ENCODE results near the gene MYH11.
"Not testable (repeated sequence)": the region's sequence is repeated elsewhere in the genome, so short reads cannot be mapped to it uniquely, and the experiment has no call there.

Gene MYH11

DNA sequence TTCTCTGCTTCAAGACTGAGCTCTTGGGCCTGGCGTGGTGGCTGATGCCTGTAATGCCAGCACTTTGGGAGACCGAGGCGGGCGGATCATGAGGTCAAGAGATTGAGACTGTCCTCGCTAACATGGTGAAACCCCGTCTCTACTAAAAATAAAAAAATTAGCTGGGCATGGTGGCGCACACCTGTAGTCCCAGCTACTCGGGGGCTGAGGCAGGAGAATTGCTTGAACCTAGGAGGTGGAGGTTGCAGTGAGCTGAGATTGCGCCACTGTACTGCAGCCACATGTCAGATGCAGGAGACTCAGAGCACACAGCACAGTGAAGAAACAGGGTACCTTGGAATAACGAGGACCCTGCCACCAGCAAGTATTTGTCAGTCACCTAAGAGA, 184.7 kb downstream of the MYH11 start:
- not testable (repeated sequence) for DNase-seq (ENCODE audit: low read depth in 2 of 2)

DNA sequence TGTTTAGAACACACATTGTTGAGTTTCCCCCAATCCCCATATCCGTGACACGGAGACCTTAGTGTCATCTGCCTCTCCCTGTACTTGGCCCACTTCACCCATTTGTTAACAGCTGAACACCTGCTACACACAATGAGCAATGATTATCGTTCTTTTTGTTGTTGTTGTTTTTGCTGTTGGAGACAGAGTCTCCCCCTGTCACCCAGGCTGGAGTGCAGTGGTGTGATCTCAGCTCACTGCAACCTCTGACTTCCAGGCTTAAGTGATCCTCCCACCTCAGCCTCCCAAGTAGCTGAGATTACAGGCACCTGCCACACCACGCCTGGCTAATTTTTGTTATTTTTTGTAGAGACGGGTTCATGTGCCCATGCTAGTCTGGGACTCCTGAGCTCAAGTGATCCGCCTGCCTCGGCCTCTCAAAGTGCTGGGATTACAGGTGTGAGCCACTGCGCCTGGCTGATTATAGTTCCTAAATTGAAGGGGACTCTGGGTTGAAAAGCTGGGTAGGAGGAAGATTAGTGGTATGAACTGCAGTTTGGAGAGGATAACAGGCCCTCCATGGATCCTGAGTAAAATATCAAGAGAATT, 185.2 kb downstream of the MYH11 start:
- no peak for DNase-seq (ENCODE audit: low read depth in 2 of 2)

DNA sequence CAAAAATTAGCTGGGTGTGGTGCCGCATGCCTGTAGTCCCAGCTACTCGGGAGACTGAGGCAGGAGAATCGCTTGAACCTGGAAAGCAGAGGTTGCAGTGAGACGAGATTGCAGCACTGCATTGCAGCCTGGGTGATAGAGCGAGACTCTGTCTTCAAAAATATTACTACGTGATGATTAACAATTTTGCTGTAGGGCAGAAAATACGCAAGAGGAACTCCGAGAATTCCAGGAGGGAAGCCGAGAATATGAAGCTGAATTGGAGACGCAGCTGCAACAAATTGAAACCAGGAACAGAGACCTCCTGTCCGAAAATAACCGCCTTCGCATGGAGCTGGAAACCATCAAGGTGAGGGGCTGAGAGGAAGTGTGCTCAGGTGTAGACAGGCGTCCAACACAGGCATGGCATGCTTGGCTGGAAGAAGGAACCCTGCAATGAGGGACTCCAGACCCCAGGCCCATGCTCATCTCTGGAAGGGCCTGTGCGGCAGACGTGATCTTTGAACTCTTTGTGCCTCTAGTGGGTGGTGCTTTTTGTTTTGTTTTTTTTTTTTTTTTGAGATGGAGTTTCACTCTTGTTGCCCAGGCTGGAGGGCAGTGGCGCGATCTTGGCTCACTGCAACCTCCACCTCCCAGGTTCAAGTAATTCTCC, 189.6 kb downstream of the MYH11 start:
- no peak for DNase-seq (ENCODE audit: low read depth in 2 of 2)

DNA sequence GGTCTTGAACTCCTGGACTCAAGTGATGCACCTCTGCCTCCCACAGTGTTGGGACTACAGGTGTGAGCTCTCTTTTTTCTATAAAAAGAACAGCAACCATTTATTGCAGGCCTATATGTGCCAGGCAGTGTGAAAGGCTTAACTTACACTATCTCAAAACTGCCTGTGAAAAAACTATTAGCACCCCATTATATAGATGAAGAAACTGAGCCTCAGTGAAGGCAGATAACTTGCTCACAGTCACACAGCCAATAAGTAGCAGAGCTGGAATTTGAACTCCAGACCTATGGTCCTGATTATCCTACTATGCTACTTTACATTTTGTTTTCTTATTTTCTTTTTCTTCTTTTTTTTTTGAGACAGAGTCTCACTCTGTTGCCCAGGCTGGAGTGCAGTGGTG, 191.7 kb downstream of the MYH11 start:
- no peak for DNase-seq (ENCODE audit: low read depth in 2 of 2)

DNA sequence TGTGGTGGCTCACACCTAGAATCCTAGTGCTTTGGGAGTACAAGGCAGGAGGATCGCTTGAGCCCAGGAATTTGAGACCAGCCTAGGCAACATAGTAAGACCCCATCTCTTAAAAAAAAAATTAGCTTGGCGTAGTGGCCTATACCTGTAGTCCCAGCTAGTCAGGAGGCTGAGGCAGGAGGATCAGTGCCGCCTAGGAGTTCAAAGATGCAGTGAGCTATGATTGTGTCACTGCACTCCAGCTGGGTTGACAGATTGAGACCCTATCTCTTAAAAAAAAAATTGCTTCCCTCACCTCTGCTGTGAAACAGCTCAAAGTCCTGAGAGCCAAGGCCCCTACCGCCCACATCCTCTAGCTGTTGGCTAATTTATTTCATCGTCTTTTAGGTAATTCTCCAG, 196.6 kb downstream of the MYH11 start:
- DNase-seq (ENCODE audit: low read depth in 2 of 2), result no peak

DNA sequence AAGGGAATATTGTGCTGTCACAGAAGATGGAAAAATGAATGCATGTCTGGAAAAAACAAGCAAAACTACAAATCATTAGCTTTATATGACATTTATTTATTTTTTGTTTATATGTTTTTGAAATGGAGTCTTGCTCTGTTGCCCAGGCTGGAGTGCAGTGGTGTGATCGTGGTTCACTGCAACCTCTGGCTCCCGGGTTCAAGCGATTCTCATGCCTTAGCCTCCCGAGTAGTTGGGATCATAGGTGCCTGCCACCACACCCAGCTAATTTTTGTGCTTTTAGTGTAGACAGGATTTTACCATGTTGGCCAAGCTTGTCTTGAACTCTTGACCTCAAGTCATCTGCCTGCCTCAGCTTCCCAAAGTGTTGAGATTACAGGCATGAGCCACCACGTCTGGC, 198.3 kb downstream of the MYH11 start:
- no peak for DNase-seq (ENCODE audit: low read depth in 2 of 2)

DNA sequence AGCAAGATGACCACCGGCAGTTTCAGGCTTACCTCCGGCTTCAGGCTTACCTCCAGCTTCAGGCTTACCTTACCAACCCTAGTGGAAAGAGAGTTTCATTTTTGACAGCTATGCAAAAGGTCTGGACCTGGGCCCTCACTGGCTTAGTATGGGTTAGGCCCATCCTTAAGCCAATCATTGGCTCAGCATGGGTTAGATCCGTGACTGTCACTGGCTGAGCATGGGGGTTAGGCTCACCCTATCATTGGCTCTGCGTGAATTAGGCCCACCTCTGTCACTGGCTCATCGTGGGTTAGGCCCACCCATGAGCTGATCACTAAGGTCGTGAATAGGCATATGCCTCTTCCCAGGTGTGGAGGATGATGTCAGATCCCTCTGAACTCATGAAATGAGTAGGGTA, 198.7 kb downstream of the MYH11 start:
- no peak for DNase-seq (ENCODE audit: low read depth in 2 of 2)

DNA sequence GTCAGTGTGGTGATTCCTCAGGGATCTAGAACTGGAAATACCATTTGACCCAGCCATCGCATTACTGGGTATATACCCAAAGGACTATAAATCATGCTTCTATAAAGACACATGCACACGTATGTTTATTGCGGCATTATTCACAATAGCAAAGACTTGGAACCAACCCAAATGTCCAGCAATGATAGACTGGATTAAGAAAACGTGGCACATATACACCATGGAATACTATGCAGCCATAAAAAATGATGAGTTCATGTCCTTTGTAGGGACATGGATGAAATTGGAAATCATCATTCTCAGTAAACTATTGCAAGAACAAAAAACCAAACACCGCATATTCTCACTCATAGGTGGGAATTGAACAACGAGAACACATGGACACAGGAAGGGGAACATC, 201.3 kb downstream of the MYH11 start:
- DNase-seq (ENCODE audit: low read depth in 2 of 2), result not testable (repeated sequence)

DNA sequence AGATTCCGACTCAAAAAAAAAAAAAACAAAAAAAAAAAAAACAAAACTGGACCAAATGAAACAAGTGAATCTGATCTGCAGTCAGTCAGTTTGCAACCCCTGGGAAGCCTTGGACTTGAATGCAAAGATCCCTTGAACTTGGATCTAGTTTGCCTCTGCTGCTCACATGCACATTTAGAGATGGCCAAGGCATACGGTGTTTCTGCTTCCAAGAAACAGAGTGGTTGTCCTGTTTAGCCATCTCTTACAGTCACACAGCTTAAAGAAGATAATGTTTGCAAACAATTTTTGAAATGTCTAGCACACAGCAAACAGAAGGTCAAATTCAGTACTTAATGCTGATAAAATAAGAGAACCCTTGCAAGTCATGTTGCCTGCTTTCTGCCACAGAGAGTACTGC, 202.2 kb downstream of the MYH11 start:
- DNase-seq (ENCODE audit: low read depth in 2 of 2), result no peak

DNA sequence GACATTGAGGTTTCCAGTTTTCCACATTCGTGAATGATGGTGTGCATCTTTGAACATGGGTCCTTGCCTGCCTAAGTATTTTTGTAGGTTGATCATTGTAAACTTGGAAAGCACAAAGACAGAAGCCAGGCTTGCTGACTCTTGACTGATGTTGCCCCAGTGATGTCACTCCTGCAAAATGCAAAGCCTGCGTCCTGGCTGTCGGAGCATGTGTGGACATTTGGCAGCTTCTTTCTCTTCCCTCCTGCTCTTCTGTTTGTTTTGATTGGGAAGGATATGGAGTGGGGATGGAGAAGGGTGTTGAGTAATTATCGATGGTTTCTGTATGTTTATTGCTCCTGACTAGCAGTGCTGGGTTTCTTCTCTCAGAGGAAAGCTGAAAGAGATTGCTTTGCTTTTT, 203.6 kb downstream of the MYH11 start:
- no peak for DNase-seq (ENCODE audit: low read depth in 2 of 2)

Measured in stimulated activated CD4-positive, alpha-beta T cell treated with anti-CD3 and anti-CD28 coated beads, Interleukin-1b, Interleukin-23, amount 100 ng/mL, for 1 hour (primary cell).